GM18505 (cell line): ENCODE results near the gene BTBD8.
A peak's percentile ranks its signal among the peaks of the same experiment; 100 is the strongest.
"Not testable (repeated sequence)": the region's sequence is repeated elsewhere in the genome, so short reads cannot be mapped to it uniquely, and the experiment has no call there.

ENCODE experiments used
- ATAC-seq: cut with Tn5 transposase; IDR thresholded peaks from one replicate; pipeline ENCODE4 v1.9.1; 2021; ENCODE audit not compliant: unreplicated experiment
- POLR2A ChIP-seq: IDR thresholded peaks from 4 replicates; pipeline ENCODE4 v1.6.1; 2011; ENCODE audit warnings: borderline replicate concordance; ENCODE audit not compliant: insufficient read depth, insufficient read length; ENCODE audit errors: extremely low read depth

Gene BTBD8

DNA sequence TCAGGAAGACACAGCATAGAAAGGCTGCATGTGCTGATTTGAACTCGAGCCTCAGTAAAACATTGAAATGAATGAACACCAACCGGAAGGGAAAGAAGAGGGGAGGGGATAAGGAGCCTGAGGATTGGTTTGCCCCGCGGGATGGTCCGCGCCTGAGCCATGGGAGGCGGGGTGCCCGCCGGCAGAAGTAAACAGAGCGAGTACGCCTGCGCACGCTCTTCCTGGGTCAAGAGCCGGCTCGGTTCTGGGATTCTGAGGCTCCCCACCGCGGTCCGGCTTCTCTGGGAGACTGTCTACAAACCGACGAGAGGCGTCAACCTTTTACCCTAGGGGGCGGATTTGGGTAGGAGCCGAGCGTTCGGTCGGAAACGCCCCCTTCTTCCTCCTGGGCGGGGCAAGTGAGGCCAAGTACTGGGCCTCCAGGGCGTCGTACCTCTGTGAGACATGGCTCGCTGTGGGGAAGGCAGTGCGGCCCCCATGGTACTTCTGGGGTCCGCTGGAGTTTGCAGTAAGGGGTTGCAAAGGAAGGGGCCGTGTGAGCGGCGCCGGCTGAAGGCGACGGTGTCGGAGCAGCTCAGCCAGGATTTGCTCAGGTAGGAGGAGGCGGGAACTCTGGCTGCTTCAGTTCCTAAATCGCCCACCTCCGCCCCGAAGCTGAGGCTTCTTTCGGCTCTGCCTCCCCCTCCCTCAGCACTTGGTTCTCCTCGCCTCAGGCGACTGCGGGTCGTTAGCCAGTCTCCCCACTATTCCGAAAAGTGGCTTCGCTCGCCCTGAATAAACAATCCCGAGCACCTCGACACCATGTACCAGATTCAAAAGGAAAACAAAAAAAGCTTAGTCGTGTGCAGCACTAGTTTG is at the start of gene BTBD8:
BTBD8 (plus strand) TSS at position 218 of the 858 bp plus-strand sequence; CDS start at position 445, 227 bp downstream.
- ATAC-seq: peak; percentile 98
- TF ChIP-seq POLR2A: peak; percentile 23

DNA sequence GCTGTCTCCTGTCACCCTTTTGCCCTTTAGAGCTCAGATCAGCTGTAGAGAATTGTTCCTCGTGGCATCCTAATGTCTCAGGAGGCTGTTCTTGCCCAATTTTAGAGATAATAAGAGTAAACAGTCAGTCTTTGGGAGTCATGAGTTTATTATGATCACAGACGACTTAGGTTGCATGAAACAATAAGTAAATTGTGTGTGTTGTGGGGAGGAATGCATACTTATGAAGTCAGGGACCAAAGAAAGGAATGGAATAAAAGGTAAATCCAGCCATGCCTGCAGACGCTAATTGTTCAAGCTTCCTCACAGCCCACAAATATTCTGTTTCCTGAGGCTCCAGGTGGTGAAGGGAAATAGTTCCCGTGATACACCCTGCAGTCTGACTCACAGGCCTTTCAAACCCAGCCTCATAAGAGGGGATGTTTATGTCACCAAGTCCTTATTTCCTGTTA is 49.5 kb upstream of the BTBD8 start:
- TF ChIP-seq POLR2A: no peak
- ATAC-seq: no peak

DNA sequence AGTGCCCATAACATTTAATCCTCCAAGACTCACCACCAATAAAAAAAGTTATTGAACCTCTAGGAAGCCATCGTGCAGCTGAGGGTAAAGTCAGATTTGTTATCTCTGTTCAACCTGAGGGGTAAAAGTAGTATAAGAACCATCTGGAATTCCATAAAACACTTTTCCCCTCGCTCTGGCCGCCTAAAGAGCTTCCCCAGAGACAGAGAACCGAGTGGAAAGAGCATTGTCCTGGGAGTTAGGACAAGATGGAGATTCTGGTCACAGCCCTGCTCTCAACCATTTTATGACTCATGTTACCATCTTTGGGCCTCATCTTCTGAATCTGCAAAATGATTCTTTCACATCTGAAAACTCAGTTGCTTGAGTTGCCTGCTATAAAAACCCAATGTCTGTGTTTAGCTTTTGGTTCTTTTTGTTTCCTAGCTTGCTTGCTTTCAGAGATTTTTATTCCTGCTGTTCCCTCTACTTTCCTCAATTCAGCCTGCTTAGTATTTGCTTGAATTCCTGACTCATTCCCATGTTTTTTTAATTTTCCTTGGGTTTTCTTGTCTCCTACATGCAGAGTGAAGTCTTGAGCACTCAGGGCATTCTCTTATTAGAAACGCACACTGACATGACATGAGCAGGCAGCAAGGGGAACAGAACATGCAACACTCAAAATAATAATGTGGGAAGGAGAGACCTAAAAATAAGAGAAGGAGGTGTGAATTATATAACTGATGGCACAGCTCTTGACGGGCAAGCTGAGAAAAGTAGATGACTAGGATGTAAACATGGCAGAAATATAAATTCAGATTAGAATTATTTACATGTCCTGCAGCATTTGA is 48.6 kb upstream of the BTBD8 start:
- no peak for TF ChIP-seq POLR2A
- ATAC-seq: no peak

DNA sequence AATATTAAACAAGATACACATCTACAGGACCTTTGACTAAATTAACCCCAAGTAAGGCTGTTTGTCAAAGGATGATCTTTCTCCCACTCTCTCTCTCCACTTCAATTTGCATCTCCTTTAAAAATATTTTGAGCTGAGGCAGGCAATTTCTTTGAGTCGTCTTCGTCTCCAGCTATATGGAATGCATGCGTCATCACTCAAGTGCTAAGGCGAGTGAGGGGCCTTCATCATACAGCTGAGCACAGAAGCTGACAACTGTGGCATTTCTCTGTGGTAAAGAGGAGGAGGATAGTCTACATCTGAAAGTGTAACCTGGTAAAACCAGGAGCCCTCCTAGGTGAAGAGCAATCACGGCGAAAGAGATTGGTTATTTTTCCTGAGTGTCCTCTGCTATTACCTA is 42.7 kb upstream of the BTBD8 start:
- TF ChIP-seq POLR2A: no peak
- ATAC-seq: no peak

DNA sequence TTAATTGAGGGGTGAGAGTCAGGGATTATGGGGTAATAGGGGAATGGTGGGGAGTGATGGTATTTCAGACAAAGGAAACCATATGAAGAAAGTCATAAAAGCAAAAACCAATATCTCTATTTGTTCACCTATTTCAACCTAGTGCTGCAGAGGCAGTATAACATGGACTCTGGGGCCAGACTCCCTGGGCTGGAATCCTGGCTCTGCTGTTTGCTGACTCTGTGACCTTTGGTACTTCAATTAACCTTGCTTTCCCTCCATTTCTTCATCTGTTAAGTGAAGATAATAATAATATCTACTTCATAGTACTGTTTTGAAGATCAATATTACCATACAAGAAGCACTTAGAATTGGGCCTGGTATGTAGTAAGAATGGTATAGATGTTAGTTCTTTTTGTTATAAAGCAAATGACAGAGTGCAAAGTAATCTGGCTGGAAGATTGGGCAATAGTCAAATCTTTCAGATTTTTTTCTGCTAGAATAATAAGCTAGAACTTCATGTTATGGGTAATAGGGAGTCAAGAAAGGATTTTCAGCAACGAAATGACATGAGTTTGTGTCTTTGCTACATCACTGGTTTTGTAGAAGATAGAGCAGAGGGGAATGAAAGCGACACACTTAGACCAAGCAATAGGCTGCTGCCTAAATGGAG is 41.3 kb upstream of the BTBD8 start:
- TF ChIP-seq POLR2A: no peak
- no peak for ATAC-seq

DNA sequence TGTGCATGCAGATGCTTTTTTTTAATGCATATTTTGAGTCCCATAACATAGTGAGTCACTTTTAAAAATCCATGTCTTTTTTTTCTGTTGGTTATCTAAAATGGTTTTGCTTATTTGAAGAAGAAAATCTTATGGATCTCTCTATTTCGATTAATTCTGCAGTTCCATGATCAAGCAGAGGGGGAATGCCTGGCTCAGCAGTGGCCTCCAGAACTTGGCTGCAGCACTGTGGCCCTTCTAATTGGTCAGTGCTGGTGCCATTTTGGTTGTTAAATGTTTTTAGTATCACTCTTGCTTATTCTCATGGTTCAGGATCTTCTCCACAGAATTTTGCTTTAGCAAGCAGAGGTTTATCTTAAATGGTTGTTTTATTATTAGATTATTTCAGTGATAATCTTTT is 39.2 kb upstream of the BTBD8 start:
- TF ChIP-seq POLR2A: no peak
- no peak for ATAC-seq

DNA sequence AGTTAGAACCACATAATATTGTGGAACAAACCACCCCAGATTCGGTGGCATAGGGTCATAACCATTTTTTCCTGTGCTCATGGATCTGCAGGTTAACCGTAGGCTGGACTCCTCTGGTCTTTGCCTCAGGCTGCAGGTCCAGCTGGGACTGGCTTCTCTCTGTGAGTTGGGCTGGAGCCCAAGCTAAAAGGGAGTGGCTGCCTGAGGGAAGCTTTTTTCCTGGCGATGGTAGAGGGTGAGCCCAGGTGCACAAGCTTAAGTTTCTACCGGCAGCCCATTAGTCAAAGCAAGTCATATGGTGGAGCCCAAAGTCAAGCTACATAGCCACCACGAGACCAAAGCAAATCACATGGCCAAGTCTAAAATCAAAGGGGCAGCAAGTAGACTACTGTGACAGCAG is 36.5 kb upstream of the BTBD8 start:
- no peak for TF ChIP-seq POLR2A
- ATAC-seq: no peak

DNA sequence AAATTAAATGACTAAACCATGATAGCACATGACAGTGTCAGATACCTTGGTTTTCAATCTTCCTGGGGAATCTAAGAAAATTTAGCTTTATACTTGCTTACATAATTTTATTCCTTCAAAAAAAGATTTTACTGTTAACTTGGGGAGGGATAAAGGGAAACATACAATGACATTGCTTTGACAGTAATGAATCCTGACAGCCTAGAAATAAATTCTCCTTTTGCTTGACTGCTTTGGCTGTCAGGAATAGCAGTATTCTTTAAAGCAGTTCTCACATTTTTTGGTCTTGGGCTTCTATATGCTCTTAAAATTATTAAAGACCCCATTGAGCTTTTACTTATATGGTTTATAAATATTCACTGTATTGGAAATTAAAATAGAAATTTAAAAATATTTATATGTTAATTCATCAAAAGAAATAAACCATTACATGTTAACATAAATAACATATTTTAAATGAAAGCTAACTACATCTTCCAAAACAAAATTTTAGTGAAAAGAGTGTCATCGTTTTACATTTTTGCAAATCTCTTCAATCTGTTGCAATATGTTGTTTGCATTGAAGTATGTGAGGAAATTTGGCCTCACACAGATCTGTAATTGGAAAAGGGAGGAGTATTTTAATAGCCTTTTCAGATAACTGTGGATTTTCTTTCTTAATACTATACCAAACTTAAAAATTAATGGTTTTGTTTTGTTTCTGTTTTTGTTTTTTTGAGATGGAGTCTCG is 34.2 kb upstream of the BTBD8 start:
- TF ChIP-seq POLR2A: no peak
- no peak for ATAC-seq

DNA sequence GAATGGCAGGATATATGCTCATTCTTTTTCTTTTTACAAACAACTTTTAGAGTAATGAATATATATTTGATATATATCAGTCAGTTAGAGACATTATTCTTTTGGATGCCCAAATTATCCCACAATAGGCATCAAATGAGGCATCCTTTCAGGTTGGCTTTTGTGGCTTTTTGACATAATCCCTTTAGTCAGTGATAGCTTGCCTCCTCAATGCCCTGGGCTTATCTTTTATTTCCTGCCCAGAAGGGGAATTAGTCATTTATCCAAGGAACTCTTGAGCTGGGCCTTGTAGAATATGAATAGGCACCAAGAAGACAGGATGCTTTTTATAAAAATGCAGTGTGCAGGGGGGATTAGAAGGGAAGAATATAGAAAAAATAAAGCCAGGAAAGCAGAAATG is 28.2 kb upstream of the BTBD8 start:
- no peak for ATAC-seq
- TF ChIP-seq POLR2A: no peak

DNA sequence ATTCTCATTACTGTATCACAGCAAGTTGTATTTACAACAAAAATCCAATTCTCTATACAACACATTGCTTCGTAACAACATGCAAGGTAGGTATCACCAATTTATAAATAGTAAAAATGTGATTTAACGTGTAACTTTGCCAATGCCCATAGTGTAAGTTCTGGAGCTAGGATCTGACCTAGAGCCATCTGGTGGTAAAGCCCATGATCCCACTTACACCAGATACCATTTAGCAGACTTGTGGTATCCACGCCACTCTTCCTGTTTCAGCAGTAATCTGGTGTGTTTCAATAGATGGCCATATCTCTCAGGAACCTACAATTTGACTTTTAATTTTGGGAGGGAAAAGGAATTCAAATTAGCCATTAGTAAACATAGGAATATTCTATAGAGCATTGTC is 15.1 kb upstream of the BTBD8 start:
- no peak for ATAC-seq
- TF ChIP-seq POLR2A: no peak

DNA sequence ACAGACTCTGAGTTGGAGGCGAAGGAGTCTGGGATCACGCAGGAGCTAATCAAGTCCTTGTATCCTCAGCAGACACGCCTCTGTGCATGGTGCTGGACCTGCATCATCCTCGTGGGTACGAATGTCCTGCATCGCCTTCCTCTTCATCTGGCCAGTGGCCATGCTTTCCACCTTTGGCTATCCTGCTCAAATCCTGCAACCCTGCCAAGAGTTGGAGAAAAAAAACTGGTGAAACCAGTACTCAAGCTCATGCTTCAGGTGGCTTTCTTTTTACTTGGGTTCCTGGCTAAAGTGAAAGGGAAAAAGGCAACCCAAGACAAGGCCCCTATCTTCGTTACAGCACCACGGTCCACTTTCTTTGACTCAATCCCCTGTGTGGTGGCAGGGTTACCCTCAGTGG is 13.8 kb upstream of the BTBD8 start:
- ATAC-seq: no peak
- no peak for TF ChIP-seq POLR2A

DNA sequence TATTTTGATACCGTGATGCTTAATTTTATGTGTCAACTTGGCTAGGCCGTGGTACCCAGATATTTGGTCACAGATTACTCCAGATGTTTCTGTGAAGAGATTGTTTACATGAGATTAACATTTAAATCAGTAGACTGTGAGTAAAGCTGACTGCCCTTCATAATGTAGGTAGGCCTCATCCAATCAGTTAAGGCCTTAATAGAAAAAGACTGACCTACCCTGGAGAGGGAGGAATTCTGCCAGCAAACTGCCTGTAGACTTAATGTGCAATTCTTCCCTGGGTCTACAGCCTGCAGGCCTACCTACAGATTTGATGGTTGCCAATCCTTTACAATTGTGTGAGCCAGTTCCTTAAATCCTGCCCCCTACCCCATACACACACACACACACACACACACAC is 9.3 kb upstream of the BTBD8 start:
- ATAC-seq: no peak
- no peak for TF ChIP-seq POLR2A

DNA sequence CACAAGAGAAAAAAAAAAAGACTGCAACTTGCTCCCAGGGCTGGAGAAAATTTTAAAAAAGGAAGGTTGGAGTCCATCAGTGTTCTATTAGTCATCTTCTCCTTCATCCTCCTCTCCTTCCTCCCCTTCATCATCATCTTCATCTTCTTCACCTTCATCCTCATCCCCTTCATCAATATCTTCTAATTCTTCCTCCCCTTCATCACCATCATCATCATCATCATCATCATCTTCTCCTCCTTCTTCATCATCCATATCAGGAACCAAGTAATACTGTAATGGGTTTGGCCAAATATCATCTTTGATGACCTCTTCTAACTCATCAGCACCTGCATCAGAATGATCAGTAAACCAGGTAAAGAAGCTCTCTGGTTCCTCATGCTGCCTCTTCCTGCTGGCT is 5.7 kb upstream of the BTBD8 start:
- not testable (repeated sequence) for ATAC-seq
